K562 (cell line): ENCODE measurements around the gene TMIGD3. TPM values are rescaled to one million over a fixed set of nuclear protein-coding genes. Genes with fewer than 3 reads are reported as not detected.

Source experiments
- ATAC-seq: fragments of 200-7000 bp; cut with Tn5 transposase; 3 replicates; pipeline ENCODE4 v1.9.1; 2020; ENCODE audit warnings: moderate library complexity
- BruUV-seq: library from RNA; stranded (reverse); fragments of 400-500 nt; replicated peaks from 2 replicates; lab custom pipeline; 2021; lab: Mats Ljungman, UMichigan
- CTCF ChIA-PET: fragments of 300-600 bp; formaldehyde crosslinking; extraction: SDS; loops from one replicate; lab custom pipeline; 2021; ENCODE audit warnings: low intra/inter-chr PET ratio; lab: Yijun Ruan, JAX
- POLR2A ChIA-PET: fragments of 300-600, 350-650 bp; sonication (Branson Sonifier 250); formaldehyde crosslinking; extraction: SDS; loops from one replicate; lab custom pipeline; 2021; ENCODE audit warnings: antibody characterized with exemption, inconsistent platforms; lab: Yijun Ruan, JAX
- DNase-seq, 4 experiments: peaks; one replicate each; pipeline versions ENCODE4 v3.0.0 to v3.0.0-alpha.2; 2011 to 2018; ENCODE audit warnings: low spot score in 3 of 4, mixed read lengths in 3 of 4; ENCODE audit errors: extremely low read depth in 1 of 4
- FAIRE-seq: peaks from 2 replicates; lab custom pipeline; 2011; peaks lifted over from hg19 to GRCh38; lab: Jason Lieb, UNC
- H2AFZ ChIP-seq: 2 replicates; pipeline ENCODE4 v1.6.0; 2011; ENCODE audit warnings: low read depth, low read length, control low read depth, inconsistent platforms
- H3K27ac ChIP-seq: fragments of 200-600 bp; 3 replicates; pipeline ENCODE4 v1.8.0; 2011; ENCODE audit warnings: low read depth, mild to moderate bottlenecking, control low read depth, inconsistent platforms, low read length, moderate library complexity, mixed read lengths; ENCODE audit errors: extremely low read depth
- H3K27me3 ChIP-seq, 2 experiments: fragments of 300-600 bp in 1 of 2; 2 replicates in 1 of 2; 3 replicates in 1 of 2; pipeline versions ENCODE4 v1.6.0 to v1.8.0; 2011; ENCODE audit warnings: inconsistent platforms in 2 of 2, low read length in 2 of 2, mild to moderate bottlenecking in 1 of 2, mixed read lengths in 1 of 2, moderate library complexity in 1 of 2; ENCODE audit not compliant: control insufficient read depth in 2 of 2, insufficient read depth in 2 of 2
- H3K36me3 ChIP-seq: fragments of 300-600 bp; 3 replicates; pipeline ENCODE4 v1.8.0; 2011; ENCODE audit warnings: mild to moderate bottlenecking, low read length, inconsistent platforms; ENCODE audit not compliant: control insufficient read depth, insufficient read depth
- H3K4me1 ChIP-seq, 2 experiments: fragments of 200-600 bp in 1 of 2; replicated peaks in 1 of 2; 2 replicates in 1 of 2; 3 replicates in 1 of 2; pipeline versions ENCODE4 v1.5.1 to v1.8.0; 2011; ENCODE audit warnings: inconsistent platforms in 2 of 2, low read length in 2 of 2, mild to moderate bottlenecking in 1 of 2, mixed read lengths in 1 of 2, moderate library complexity in 1 of 2; ENCODE audit not compliant: control insufficient read depth in 2 of 2, insufficient read depth in 2 of 2
- H3K4me2 ChIP-seq: 2 replicates; pipeline ENCODE4 v1.6.1; 2011; ENCODE audit warnings: low read length, control low read depth, inconsistent platforms, mixed read lengths; ENCODE audit not compliant: insufficient read depth
- H3K4me3 ChIP-seq: fragments of 200-600 bp; sonication (generic), shearing (Covaris generic); 2 replicates; pipeline ENCODE4 v1.5.1; 2016; ENCODE audit warnings: control low read depth, inconsistent platforms
- H3K79me2 ChIP-seq: fragments of 200-600 bp; 3 replicates; pipeline ENCODE4 v1.8.0; 2011; ENCODE audit warnings: low read length, inconsistent platforms; ENCODE audit not compliant: control insufficient read depth, insufficient read depth
- H3K9ac ChIP-seq, 2 experiments: 2 replicates each; pipeline versions ENCODE4 v1.6.0 to v1.6.1; 2011; ENCODE audit warnings: low read depth in 2 of 2, low read length in 2 of 2, control low read depth in 1 of 2, inconsistent platforms in 1 of 2, mild to moderate bottlenecking in 1 of 2, mixed read lengths in 1 of 2; ENCODE audit not compliant: insufficient read depth in 1 of 2
- H3K9me1 ChIP-seq: one replicate; pipeline ENCODE4 v1.6.0; 2011; ENCODE audit warnings: inconsistent platforms, mild to moderate bottlenecking, low read length, moderate library complexity; ENCODE audit not compliant: control insufficient read depth, insufficient read depth
- H3K9me3 ChIP-seq: replicated peaks from 2 replicates; pipeline ENCODE4 v1.5.1; 2011; ENCODE audit warnings: low read depth, low read length, inconsistent platforms; ENCODE audit not compliant: control insufficient read depth, insufficient read depth
- H4K20me1 ChIP-seq: replicated peaks from 2 replicates; pipeline ENCODE4 v1.6.1; 2011; ENCODE audit warnings: low read length, inconsistent platforms, mixed read lengths; ENCODE audit not compliant: control insufficient read depth, insufficient read depth
- CC2D1A ChIP-seq: fragments of 450-650 bp; IDR thresholded peaks from 2 replicates; pipeline ENCODE4 v1.6.1; 2017; ENCODE audit warnings: mild to moderate bottlenecking
- CEBPB ChIP-seq: fragments of 450-650 bp; IDR thresholded peaks from 2 replicates; pipeline ENCODE4 v1.6.1; 2016; ENCODE audit warnings: missing genetic modification characterization, missing compliant biosample characterization
- EWSR1 ChIP-seq: fragments of 450-650 bp; IDR thresholded peaks from 2 replicates; pipeline ENCODE4 v1.6.1; 2018; ENCODE audit warnings: borderline replicate concordance, mild to moderate bottlenecking, low read depth, moderate library complexity; ENCODE audit not compliant: partially characterized antibody
- KLF1 ChIP-seq: fragments of 450-650 bp; IDR thresholded peaks from 2 replicates; pipeline ENCODE4 v1.6.1; 2016; ENCODE audit warnings: missing genetic modification characterization, missing compliant biosample characterization
- NR4A1 ChIP-seq, 2 experiments: fragments of 250-450 bp in 1 of 2; fragments of 450-650 bp in 1 of 2; sonication (Bioruptor Pico) in 1 of 2; IDR thresholded peaks; 2 replicates each; pipeline versions ENCODE4 v1.4.0 to v1.6.1; 2016 to 2020; ENCODE audit warnings: mild to moderate bottlenecking in 2 of 2, missing compliant biosample characterization in 1 of 2, missing genetic modification characterization in 1 of 2, moderate library complexity in 1 of 2
- THRB ChIP-seq: fragments of 450-650 bp; formaldehyde crosslinking; conservative IDR thresholded peaks from 2 replicates; pipeline ENCODE4 v1.4.0; 2022; ENCODE audit warnings: mild to moderate bottlenecking, missing genetic modification characterization
- ZBTB49 ChIP-seq: sonication (generic); formaldehyde crosslinking; IDR thresholded peaks from 2 replicates; pipeline ENCODE4 v1.8.0; 2022; ENCODE audit warnings: missing genetic modification reagents, mild to moderate bottlenecking, borderline replicate concordance
- ZFP1 ChIP-seq: fragments of 450-650 bp; formaldehyde crosslinking; IDR thresholded peaks from 2 replicates; pipeline ENCODE4 v1.4.0; 2020; ENCODE audit warnings: mild to moderate bottlenecking, mixed read lengths
- ZNF316 ChIP-seq: fragments of 450-650 bp; IDR thresholded peaks from 2 replicates; pipeline ENCODE4 v1.6.1; 2016
- ZNF77 ChIP-seq: fragments of 250-450 bp; sonication (Bioruptor Pico); IDR thresholded peaks from 2 replicates; pipeline ENCODE4 v1.5.0; 2020
- WGBS: fragments of 100-300 bp; shearing (Covaris generic); methylation state at CpG from one replicate; pipeline ENCODE4 v1.1.6; 2016; ENCODE audit warnings: low coverage, mixed read lengths; ENCODE audit not compliant: insufficient coverage; ENCODE audit errors: missing lambda C conversion rate; 5-methylcytosine and 5-hydroxymethylcytosine counted together
- in situ Hi-C: fragments of 300-500 bp; cut with MboI; formaldehyde crosslinking; loops from 4 replicates; pipeline ENCODE4 v1.15.0; 2018; ENCODE audit warnings: inconsistent platforms, mixed read lengths
- intact Hi-C: fragments of 100-400 bp; cut with micrococcal nuclease; formaldehyde crosslinking; loops from 2 replicates; pipeline ENCODE4 v1.14.2; 2022
- polyA plus RNA-seq, 8 experiments: library from polyadenylated mRNA; depleted of rRNA in 4 of 8; stranded (reverse) in 5 of 8; unstranded in 3 of 8; fragments of >200 nt; fragmentation: Nextera tagmentation in 2 of 8; fragmentation: Illumina TruSeq in 1 of 8; extraction: Ambion mirVana in 2 of 8; extraction: Trizol in 1 of 8; gene quantifications; 2 replicates each; pipeline versions ENCODE4 v1.2.1 to v1.2.3, GENCODE V29; 2011 to 2014; ENCODE audit warnings: inconsistent platforms in 1 of 8, missing spikeins in 1 of 8
- total RNA-seq, 7 experiments: library from RNA; depleted of rRNA in 6 of 7; stranded (reverse); fragments of >200 nt in 6 of 7; fragmentation: Illumina TruSeq in 2 of 7; extraction: Trizol in 2 of 7; gene quantifications; 2 replicates each; pipeline versions ENCODE4 v1.2.1 to v1.2.3, GENCODE V29; 2011 to 2021; ENCODE audit warnings: low replicate concordance in 1 of 7
- TF ChIP-seq, protein P1 (sequence below), 3 experiments: fragments of 200-800 bp in 1 of 3; fragments of 250-450 bp in 1 of 3; fragments of 450-650 bp in 1 of 3; sonication (Bioruptor Pico) in 1 of 3; sonication (Bioruptor generic) in 1 of 3; formaldehyde crosslinking in 1 of 3; IDR thresholded peaks; 2 replicates each; pipeline versions ENCODE4 v1.6.1 to v1.8.0; 2016 to 2022; ENCODE audit warnings: mild to moderate bottlenecking in 2 of 3, missing genetic modification characterization in 2 of 3, missing compliant biosample characterization in 1 of 3, moderate library complexity in 1 of 3
- TF ChIP-seq, protein P2 (sequence below): IDR thresholded peaks from 2 replicates; pipeline ENCODE4 v1.6.1; 2016; ENCODE audit warnings: missing genetic modification characterization, missing compliant biosample characterization

TMIGD3 gene
- total and polyA plus RNA-seq, 9 of the 15 experiments (the other 6 are each of a cell fraction or from before 2014, with no cell fraction given) = 0.11 to 0.13 (median 0.11) TPM; not detected in 6

DNA sequence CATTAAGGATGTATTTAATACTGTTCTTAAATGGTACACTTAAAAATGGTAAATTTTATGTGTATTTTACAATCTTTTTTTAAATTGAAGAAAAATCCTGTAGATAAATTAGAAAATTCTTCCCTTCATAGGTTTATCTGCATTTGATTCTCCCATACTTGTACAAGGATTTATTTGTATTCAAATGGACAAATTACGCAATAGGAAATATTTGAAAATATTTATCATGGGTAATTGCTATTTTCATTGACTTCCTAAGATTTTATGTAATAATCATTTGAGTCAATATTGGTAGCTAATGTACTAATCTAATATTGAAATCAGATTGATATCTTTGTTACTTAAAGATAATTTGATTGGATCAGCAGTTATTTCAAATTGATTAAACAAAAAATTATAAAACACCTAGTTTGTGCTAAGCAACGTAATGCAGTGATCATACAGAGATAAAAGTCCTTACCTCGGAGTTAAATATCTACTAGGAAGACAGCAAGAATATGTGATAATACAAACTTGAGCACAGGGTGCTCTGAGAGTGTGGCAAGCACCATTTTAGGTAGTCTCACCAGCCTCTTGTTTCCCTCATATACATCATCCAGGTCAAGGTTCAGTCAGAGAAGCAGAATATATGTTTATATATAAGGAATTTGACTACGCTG lies 40.9 kb downstream of the TMIGD3 start:
- Histone ChIP-seq H3K27me3 (no peaks in the 10 kb centered on the region), H4K20me1 (no peaks in the 10 kb centered on the region), H3K9me3 (no peaks in the 10 kb centered on the region), H3K79me2 (peaks cover 6% of the 10 kb centered on the region; the same call in 1 of the 3 replicates), H3K36me3 (peaks cover 57% of the 10 kb centered on the region), H2AFZ (no peak overlapping the region), H3K4me1 (peaks cover 5 to 23% of the 10 kb centered on the region in 2 experiments; a peak in 4 of 5 replicates), H3K4me2 (peak overlapping the region; percentile 27), H3K9ac (no peak overlapping the region; a peak in 1 of 4 replicates), H3K9me1 (no peaks in the 10 kb centered on the region), H3K4me3 (no peak overlapping the region), H3K27ac (peak overlapping the region; percentile 59)
- ATAC-seq (peak; percentile 63), FAIRE-seq (no peak), DNase-seq (no peak)
- intact Hi-C loops (no loop called here), in situ Hi-C loops (no loop called here)
- POLR2A ChIA-PET = interaction anchor here (0.6 to 3.7 kb wide), 5 partner anchors 10 to 26 kb away, joined by 3 to 30 read pairs (median 3); partner anchors contain the start of gene WDR77
- BruUV-seq = no TSS peak
- CTCF ChIA-PET = no interaction called here
- WGBS = 47% methylated on average over 4 of the region's 4 CpGs
- peak; percentile 96 for TF ChIP-seq CEBPB (tag)
- TF ChIP-seq THRB (CRISPR knock-in tag) = no peak
- no peak for TF ChIP-seq NR4A1 (CRISPR knock-in tag; IDR thresholded peaks at IDR 0.05)
- no peak for TF ChIP-seq NR4A1 (tag; IDR thresholded peaks at IDR 0.05)
- TF ChIP-seq ZFP1 = no peak
- peak; percentile 93 for TF ChIP-seq ZNF316
- no peak for TF ChIP-seq ZNF77 (CRISPR knock-in tag)
- no peak for TF ChIP-seq ZBTB49 (CRISPR knock-in tag)
- TF ChIP-seq EWSR1 = no peak
- no peak for TF ChIP-seq CC2D1A
- TF ChIP-seq, protein P1, sequence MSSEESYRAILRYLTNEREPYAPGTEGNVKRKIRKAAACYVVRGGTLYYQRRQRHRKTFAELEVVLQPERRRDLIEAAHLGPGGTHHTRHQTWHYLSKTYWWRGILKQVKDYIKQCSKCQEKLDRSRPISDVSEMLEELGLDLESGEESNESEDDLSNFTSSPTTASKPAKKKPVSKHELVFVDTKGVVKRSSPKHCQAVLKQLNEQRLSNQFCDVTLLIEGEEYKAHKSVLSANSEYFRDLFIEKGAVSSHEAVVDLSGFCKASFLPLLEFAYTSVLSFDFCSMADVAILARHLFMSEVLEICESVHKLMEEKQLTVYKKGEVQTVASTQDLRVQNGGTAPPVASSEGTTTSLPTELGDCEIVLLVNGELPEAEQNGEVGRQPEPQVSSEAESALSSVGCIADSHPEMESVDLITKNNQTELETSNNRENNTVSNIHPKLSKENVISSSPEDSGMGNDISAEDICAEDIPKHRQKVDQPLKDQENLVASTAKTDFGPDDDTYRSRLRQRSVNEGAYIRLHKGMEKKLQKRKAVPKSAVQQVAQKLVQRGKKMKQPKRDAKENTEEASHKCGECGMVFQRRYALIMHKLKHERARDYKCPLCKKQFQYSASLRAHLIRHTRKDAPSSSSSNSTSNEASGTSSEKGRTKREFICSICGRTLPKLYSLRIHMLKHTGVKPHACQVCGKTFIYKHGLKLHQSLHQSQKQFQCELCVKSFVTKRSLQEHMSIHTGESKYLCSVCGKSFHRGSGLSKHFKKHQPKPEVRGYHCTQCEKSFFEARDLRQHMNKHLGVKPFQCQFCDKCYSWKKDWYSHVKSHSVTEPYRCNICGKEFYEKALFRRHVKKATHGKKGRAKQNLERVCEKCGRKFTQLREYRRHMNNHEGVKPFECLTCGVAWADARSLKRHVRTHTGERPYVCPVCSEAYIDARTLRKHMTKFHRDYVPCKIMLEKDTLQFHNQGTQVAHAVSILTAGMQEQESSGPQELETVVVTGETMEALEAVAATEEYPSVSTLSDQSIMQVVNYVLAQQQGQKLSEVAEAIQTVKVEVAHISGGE (CRISPR knock-in tag; IDR thresholded peaks at IDR 0.05) = 0 out of 6 replicates have a peak, but pooled peaks of 1 of the 3 experiments have one; percentile 16
- TF ChIP-seq, protein P2, sequence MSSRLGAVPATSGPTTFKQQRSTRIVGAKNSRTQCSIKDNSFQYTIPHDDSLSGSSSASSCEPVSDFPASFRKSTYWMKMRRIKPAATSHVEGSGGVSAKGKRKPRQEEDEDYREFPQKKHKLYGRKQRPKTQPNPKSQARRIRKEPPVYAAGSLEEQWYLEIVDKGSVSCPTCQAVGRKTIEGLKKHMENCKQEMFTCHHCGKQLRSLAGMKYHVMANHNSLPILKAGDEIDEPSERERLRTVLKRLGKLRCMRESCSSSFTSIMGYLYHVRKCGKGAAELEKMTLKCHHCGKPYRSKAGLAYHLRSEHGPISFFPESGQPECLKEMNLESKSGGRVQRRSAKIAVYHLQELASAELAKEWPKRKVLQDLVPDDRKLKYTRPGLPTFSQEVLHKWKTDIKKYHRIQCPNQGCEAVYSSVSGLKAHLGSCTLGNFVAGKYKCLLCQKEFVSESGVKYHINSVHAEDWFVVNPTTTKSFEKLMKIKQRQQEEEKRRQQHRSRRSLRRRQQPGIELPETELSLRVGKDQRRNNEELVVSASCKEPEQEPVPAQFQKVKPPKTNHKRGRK (tag) = no peak
- TF ChIP-seq KLF1 (tag) = no peak
